ENCODE results near the gene WDR59. TPM values are rescaled to one million over a fixed set of nuclear protein-coding genes. Genes with fewer than 3 reads are reported as not detected.

Gene WDR59
- total and polyA plus RNA-seq, 2 donors (not counting 3 experiments of a cell fraction or from before 2014, with no cell fraction given) = 51.1 to 60.0 TPM

DNA sequence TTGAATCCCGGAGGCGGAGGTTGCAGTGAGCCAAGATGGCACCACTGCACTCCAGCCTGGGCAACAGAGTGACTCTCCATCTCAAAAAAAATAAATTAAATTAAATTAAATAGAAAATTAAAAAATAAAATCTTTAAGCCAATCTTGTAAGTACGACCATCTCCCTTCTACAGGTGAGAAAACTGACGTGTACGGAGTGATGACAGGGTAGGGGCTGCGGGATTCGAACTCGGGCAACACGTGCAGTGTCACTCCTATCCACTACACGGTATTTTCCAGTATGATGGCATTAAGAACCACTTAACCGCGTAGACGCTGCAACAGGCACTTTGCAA lies 762 bp downstream of the WDR59 start:
- H4K20me1 ChIP-seq (replicated peaks; ENCODE audit: control insufficient read depth, extremely low read depth, insufficient read depth, low read length) = no peaks in the 10 kb centered on the region
- FAIRE-seq = peak; percentile 52
- H3K4me1 ChIP-seq (ENCODE audit: control insufficient read depth, extremely low read depth, insufficient read depth, low read length) = no peaks in the 10 kb centered on the region
- H2AFZ ChIP-seq (ENCODE audit: low read depth, low read length) = peak overlapping the region; percentile 88
- CTCF ChIA-PET = interaction anchor here (1.7 to 4.6 kb wide), 2 partner anchors 14 to 127 kb away, joined by 14 to 23 read pairs; partner anchors contain the start of gene ZNRF1
- no peaks in the 10 kb centered on the region for H3K27me3 ChIP-seq (ENCODE audit: control insufficient read depth in 2 of 2, insufficient read depth in 2 of 2, low read length in 2 of 2)
- dilution Hi-C loops (cut with MboI; ENCODE audit: extremely low pct_ligation_motif_present, low sequenced_read_pairs) = no loop called here
- peak overlapping the region; percentile 41 to 89 (median 73) for H3K4me3 ChIP-seq (replicated peaks in 1 of 3; ENCODE audit: insufficient read depth in 1 of 3, low read depth in 1 of 3, low read length in 3 of 3)
- no peak for DNase-seq (ENCODE audit: low read depth, low spot score)
- peak overlapping the region; percentile 77 for H3K9ac ChIP-seq (replicated peaks; ENCODE audit: extremely low read depth, insufficient read depth, low read length)
- H3K4me2 ChIP-seq (ENCODE audit: insufficient read depth, low read length) = peak overlapping the region; percentile 44
- no peak overlapping the region for H3K27ac ChIP-seq (ENCODE audit: insufficient read depth, low read depth, low read length)
- H3K79me2 ChIP-seq (ENCODE audit: control insufficient read depth, insufficient read depth, low read length) = peaks cover 14% of the 10 kb centered on the region
- H3K9me1 ChIP-seq (replicated peaks; ENCODE audit: control insufficient read depth, extremely low read depth, insufficient read depth, low read length) = no peaks in the 10 kb centered on the region
- no TSS peak for BruUV-seq (replicated peaks)
- H3K36me3 ChIP-seq (ENCODE audit: control insufficient read depth in 2 of 2, extremely low read depth in 1 of 2, insufficient read depth in 2 of 2, low read length in 2 of 2) = no peaks in the 10 kb centered on the region
- TF ChIP-seq POLR2A (IDR thresholded peaks at IDR 0.05; ENCODE audit: low read depth, low read length) (no peak), GATA2 (IDR thresholded peaks at IDR 0.05; ENCODE audit: insufficient read depth, insufficient read length, low read depth, low read length) (no peak), POLR2AphosphoS5 (IDR thresholded peaks at IDR 0.05; ENCODE audit: insufficient read depth, low read depth, low read length) (no peak), FOS (IDR thresholded peaks at IDR 0.05; ENCODE audit: borderline replicate concordance, insufficient read depth, low read length) (no peak), JUN (IDR thresholded peaks at IDR 0.05; ENCODE audit: borderline replicate concordance, insufficient read depth, insufficient read length, low read depth) (no peak), MYC (IDR thresholded peaks at IDR 0.05; ENCODE audit: low read depth, low read length) (no peak), EZH2 (IDR thresholded peaks at IDR 0.05; ENCODE audit: borderline replicate concordance, low read depth, low read length, severe bottlenecking) (no peak)
- TF ChIP-seq, protein P1, sequence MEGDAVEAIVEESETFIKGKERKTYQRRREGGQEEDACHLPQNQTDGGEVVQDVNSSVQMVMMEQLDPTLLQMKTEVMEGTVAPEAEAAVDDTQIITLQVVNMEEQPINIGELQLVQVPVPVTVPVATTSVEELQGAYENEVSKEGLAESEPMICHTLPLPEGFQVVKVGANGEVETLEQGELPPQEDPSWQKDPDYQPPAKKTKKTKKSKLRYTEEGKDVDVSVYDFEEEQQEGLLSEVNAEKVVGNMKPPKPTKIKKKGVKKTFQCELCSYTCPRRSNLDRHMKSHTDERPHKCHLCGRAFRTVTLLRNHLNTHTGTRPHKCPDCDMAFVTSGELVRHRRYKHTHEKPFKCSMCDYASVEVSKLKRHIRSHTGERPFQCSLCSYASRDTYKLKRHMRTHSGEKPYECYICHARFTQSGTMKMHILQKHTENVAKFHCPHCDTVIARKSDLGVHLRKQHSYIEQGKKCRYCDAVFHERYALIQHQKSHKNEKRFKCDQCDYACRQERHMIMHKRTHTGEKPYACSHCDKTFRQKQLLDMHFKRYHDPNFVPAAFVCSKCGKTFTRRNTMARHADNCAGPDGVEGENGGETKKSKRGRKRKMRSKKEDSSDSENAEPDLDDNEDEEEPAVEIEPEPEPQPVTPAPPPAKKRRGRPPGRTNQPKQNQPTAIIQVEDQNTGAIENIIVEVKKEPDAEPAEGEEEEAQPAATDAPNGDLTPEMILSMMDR (IDR thresholded peaks at IDR 0.05; ENCODE audit: extremely low read depth in 1 of 2, insufficient read depth in 1 of 2, low read depth in 1 of 2, low read length in 2 of 2) = no peak
- TF ChIP-seq, protein P2, sequence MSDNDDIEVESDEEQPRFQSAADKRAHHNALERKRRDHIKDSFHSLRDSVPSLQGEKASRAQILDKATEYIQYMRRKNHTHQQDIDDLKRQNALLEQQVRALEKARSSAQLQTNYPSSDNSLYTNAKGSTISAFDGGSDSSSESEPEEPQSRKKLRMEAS (IDR thresholded peaks at IDR 0.05; ENCODE audit: insufficient read depth, insufficient read length) = no peak
- no peaks in the 10 kb centered on the region for H3K9me3 ChIP-seq (replicated peaks; ENCODE audit: control insufficient read depth, insufficient read depth, low read length)
- POLR2A ChIA-PET = no interaction called here
- intact Hi-C loops (cut with micrococcal nuclease) = loop anchor here (10.0 kb wide), 1 partner anchor 279 kb away; the partner anchor contains the start of gene MLKL
